Esophagus squamous epithelium (tissue), 5 donors: ENCODE data around the gene C1QTNF8. TPM values are rescaled to one million over a fixed set of nuclear protein-coding genes. Genes with fewer than 3 reads are reported as not detected.

Source experiments
- DNase-seq: peaks from one replicate; lab custom pipeline; 2025; lab: John Stamatoyannopoulos, UW
- H3K27ac ChIP-seq, 4 donors: fragments of 200-600 bp; sonication (generic); one replicate each; pipeline ENCODE4 v1.5.1; 2016 to 2019; ENCODE audit warnings: mild to moderate bottlenecking in 1 of 4
- H3K27me3 ChIP-seq, 4 donors: fragments of 200-600 bp; sonication (generic); 1 replicate in 3 of 4; 2 replicates in 1 of 4; pipeline versions ENCODE4 v1.5.1 to v1.6.0; 2017 to 2021; ENCODE audit warnings: antibody characterized with exemption in 1 of 4
- H3K36me3 ChIP-seq, 3 donors: fragments of 200-600 bp; sonication (generic); one replicate each; pipeline ENCODE4 v1.5.1; 2016 to 2019
- H3K4me1 ChIP-seq, 3 donors: fragments of 200-600 bp; sonication (generic); one replicate each; pipeline ENCODE4 v1.5.1; 2017 to 2019
- H3K4me3 ChIP-seq, 4 donors: fragments of 200-600 bp; sonication (generic); 1 replicate in 3 of 4; 2 replicates in 1 of 4; pipeline ENCODE4 v1.5.1; 2016 to 2019; ENCODE audit warnings: mild to moderate bottlenecking in 2 of 4, moderate library complexity in 1 of 4
- H3K9me3 ChIP-seq, 3 donors: fragments of 200-600 bp; sonication (generic); one replicate each; pipeline ENCODE4 v1.5.1; 2016 to 2019
- CTCF ChIP-seq, 6 experiments: fragments of 450-650 bp in 4 of 6; fragments of 200-600 bp in 2 of 6; sonication (generic) in 2 of 6; IDR thresholded peaks; one replicate each; pipeline ENCODE4 v1.5.1; 2016 to 2019; ENCODE audit warnings: antibody characterized with exemption in 6 of 6, mild to moderate bottlenecking in 4 of 6, moderate library complexity in 4 of 6
- POLR2A ChIP-seq, 4 donors: fragments of 450-650 bp; IDR thresholded peaks; one replicate each; pipeline ENCODE4 v1.6.1; 2017; ENCODE audit warnings: antibody characterized with exemption in 4 of 4, mild to moderate bottlenecking in 4 of 4, moderate library complexity in 3 of 4
- WGBS, 2 donors: methylation state at CpG; one replicate each; pipeline ENCODE4 v1.1.5; 2018; 5-methylcytosine and 5-hydroxymethylcytosine counted together
- intact Hi-C: fragments of 100-400 bp; cut with DNase I; formaldehyde crosslinking; loops from one replicate; pipeline ENCODE4 v1.15.0; 2022
- total RNA-seq, 4 donors: library from RNA; depleted of rRNA; stranded (reverse); fragments of >200 nt; gene quantifications; one replicate each; pipeline ENCODE4 v1.1.0, GENCODE V29; 2016
- donor health status: DM: yes; HTN: yes; CAD: no.

The C1QTNF8 gene
- total RNA-seq, 4 donors from 2014 or later: not detected

DNA sequence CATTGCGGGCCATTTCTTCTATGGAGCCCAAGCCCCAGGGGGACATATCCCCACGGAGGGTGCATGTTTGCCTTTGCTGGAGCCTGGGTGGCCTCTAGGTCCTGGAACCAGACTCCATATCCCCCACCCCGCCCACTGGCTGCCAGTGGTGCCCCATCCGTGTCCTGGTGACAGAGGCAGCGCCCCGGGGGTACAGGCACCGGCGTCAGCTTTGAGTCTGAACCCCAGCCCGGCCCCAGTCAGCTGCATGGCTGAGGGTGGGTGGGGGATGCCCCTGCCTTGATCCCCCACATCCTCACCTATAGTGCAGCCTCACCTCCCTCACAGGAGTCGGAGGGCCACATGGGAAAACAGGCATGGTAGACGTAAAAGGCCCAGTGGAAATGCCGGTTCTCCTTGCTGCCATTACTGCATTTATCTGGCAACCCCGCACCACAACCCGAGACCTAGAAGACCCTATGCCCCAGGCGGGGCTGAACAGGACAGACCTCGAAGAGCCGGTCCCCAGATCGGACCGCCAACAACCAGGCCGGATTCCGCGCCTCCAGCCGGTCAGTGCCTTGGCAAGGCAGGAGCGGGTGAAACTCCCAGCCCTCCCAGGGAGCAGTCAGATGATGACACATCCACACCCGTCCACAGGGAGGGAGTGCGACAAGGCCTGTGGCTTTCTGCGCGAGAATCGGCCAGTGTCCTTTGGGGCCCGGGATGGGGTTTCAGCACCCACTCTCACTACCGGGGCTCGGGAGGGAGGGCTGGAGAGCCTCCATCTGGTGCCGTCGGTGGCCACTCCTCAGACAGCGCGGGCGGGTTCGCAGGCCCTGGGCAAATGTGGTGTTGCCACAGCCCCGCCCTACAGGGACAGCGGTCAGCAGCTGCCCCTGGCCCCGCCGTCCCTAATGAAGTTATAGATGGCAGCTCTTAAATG lies 35.4 kb downstream of the C1QTNF8 start:
- Histone ChIP-seq H3K4me1 (no peaks in the 10 kb centered on the region), H3K27ac (no peak overlapping the region), H3K9me3 (peaks cover 0 to 7% (median 5%) of the 10 kb centered on the region in 3 donors), H3K27me3 (peaks cover 0 to 89% (median 0%) of the 10 kb centered on the region in 4 donors), H3K4me3 (no peak overlapping the region), H3K36me3 (no peaks in the 10 kb centered on the region)
- TF ChIP-seq POLR2A (IDR thresholded peaks at IDR 0.05) (no peak), CTCF (IDR thresholded peaks at IDR 0.05) (no peak)
- no peak for DNase-seq
- intact Hi-C loops: no loop called here
- 66 to 88% methylated on average over 6 of the region's 42 CpGs for WGBS, 2 donors

DNA sequence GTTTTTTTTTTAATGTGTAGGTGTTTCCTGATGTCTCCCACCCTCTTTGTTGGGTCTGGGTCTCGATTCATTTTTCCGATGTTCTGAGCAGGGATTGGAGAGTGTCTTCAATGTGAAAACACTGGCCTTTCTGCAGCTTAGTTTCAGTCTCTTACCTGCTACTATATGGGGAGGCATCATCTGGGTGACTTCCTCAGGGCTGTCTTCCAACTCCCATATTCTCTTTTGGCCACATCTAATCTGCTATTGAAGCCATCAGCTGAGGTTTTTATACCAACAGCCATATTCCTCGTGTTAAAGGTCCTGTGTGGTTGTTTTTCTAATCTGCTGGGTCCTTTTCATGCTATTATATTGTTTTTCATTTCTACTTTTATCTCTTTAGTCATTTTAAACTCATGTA lies 36.7 kb downstream of the C1QTNF8 start:
- Histone ChIP-seq H3K9me3 (peaks cover 0 to 7% (median 5%) of the 10 kb centered on the region in 3 donors), H3K27ac (no peak overlapping the region), H3K36me3 (no peaks in the 10 kb centered on the region), H3K27me3 (peaks cover 0 to 89% (median 0%) of the 10 kb centered on the region in 4 donors), H3K4me3 (no peak overlapping the region), H3K4me1 (peaks cover 0 to 6% (median 0%) of the 10 kb centered on the region in 3 donors)
- no peak for DNase-seq
- TF ChIP-seq POLR2A (IDR thresholded peaks at IDR 0.05) (no peak), CTCF (IDR thresholded peaks at IDR 0.05) (no peak)
- 75 to 84% methylated on average over 3 of the region's 3 CpGs for WGBS, 2 donors
- intact Hi-C loops: loop anchor here (10.0 kb wide), 1 partner anchor 245 kb away; no protein-coding TSS in a partner anchor

DNA sequence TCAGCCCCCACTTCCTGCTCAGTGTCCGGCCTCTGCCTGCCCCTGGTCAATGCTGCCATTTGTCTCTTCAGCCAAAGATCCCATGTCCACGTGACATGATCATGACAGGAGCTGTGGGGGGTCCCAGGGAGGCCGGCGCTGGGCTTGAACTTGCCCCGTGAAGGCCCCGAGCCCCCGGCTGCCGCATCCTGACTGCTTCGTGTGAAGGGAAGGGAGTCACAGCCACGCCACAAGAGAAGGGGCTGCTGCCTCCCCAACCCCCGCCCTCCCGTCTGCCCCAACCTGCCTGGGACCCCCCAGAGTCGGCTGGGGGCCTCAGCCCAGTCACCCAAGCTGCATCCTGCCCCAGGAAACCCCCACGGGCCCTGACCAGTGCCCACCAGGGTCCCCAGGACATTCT lies 37.8 kb downstream of the C1QTNF8 start:
- DNase-seq: no peak

DNA sequence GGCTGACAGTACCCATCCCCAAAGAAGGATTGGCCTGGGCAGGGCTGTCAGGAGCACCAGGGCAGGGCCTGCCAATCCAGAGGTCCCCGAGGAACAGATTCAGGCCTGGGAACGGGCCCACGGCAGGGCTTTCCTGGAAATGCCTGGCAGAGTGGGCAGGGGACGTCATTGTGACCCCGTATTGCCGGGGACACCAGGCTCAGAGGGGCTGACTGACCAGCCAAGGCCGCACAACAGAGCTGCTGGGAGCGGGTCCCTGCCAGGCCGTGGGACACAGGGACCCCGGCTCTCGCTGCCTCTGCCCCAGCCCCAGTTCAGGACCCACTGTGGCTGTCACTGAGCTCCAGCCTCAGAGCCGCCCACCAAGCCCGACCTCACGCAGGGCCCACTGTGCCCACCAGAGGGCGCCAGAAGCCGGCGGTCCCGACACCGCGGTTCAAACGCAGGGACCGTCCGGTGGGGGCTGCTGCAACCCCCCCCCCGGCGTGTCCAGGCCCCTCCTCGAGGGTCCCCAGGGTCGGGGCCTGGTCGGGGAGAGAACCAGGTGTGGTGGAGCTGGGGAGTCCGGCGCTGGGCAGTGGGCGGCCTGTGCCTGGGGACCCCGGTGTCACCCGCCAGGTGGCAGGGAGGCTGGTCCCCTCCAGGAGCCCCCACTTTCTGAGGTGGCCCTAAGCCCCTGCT lies 38.7 kb downstream of the C1QTNF8 start:
- Histone ChIP-seq H3K4me1 (peaks cover 0 to 6% (median 0%) of the 10 kb centered on the region in 3 donors), H3K36me3 (no peaks in the 10 kb centered on the region), H3K4me3 (no peak overlapping the region), H3K27me3 (peaks cover 0 to 89% (median 0%) of the 10 kb centered on the region in 4 donors), H3K9me3 (peaks cover 0 to 7% (median 5%) of the 10 kb centered on the region in 3 donors), H3K27ac (no peak overlapping the region)
- intact Hi-C loops: loop anchor here (10.0 kb wide), 1 partner anchor 243 kb away; no protein-coding TSS in a partner anchor
- DNase-seq: no peak
- no CpG with 5 or more reads among the region's 33 CpGs for WGBS, 2 donors
- peak; percentile 57 to 89 (median 86) for TF ChIP-seq CTCF (IDR thresholded peaks at IDR 0.05)
- TF ChIP-seq POLR2A (IDR thresholded peaks at IDR 0.05): no peak

More for the DNA sequence above, 37.8 kb downstream of the C1QTNF8 start:
- intact Hi-C loops: loop anchor here (10.0 kb wide), 1 partner anchor 243 kb away; no protein-coding TSS in a partner anchor
- Histone ChIP-seq H3K27ac (no peak overlapping the region), H3K9me3 (peaks cover 0 to 7% (median 5%) of the 10 kb centered on the region in 3 donors), H3K4me1 (peaks cover 0 to 6% (median 0%) of the 10 kb centered on the region in 3 donors), H3K4me3 (no peak overlapping the region), H3K36me3 (no peaks in the 10 kb centered on the region), H3K27me3 (peaks cover 0 to 89% (median 0%) of the 10 kb centered on the region in 4 donors)
- 40% methylated on average over 2 of the region's 14 CpGs; no CpG with 5 or more reads in 1 of the 2 donors for WGBS, 2 donors
- TF ChIP-seq CTCF (IDR thresholded peaks at IDR 0.05): no peak
- no peak for TF ChIP-seq POLR2A (IDR thresholded peaks at IDR 0.05)
